SJSA1 (cell line): ENCODE results near the gene OXSR1. TPM values are rescaled to one million over a fixed set of nuclear protein-coding genes. Genes with fewer than 3 reads are reported as not detected.
A peak's percentile ranks its signal among the peaks of the same experiment; 100 is the strongest.

Experiments
- DNase-seq, 2 experiments: peaks; one replicate each; pipeline ENCODE4 v3.0.0-alpha.2; 2015 to 2020; ENCODE audit warnings: low spot score in 2 of 2, low read depth in 1 of 2
- H3K27ac ChIP-seq: fragments of 250-450 bp; sonication (Bioruptor Pico); 2 replicates; pipeline ENCODE4 v1.5.1; 2020; ENCODE audit warnings: mild to moderate bottlenecking, moderate library complexity
- H3K27me3 ChIP-seq: fragments of 250-450 bp; sonication (Bioruptor Pico); replicated peaks from 2 replicates; pipeline ENCODE4 v1.5.1; 2020; ENCODE audit warnings: mild to moderate bottlenecking, moderate library complexity
- H3K36me3 ChIP-seq: fragments of 250-450 bp; sonication (Bioruptor Pico); 2 replicates; pipeline ENCODE4 v1.5.1; 2020; ENCODE audit warnings: mild to moderate bottlenecking
- H3K4me1 ChIP-seq: fragments of 250-450 bp; sonication (Bioruptor Pico); replicated peaks from 2 replicates; pipeline ENCODE4 v1.6.1; 2021; ENCODE audit warnings: mild to moderate bottlenecking
- H3K4me3 ChIP-seq: fragments of 250-450 bp; sonication (Bioruptor Pico); 2 replicates; pipeline ENCODE4 v1.5.1; 2020; ENCODE audit warnings: mild to moderate bottlenecking
- H3K9me3 ChIP-seq: fragments of 250-450 bp; sonication (Bioruptor Pico); replicated peaks from 2 replicates; pipeline ENCODE4 v1.5.1; 2020; ENCODE audit warnings: mild to moderate bottlenecking
- total RNA-seq: library from RNA; depleted of rRNA; stranded (reverse); fragments of >200 nt; shearing (Covaris generic); gene quantifications from 2 replicates; pipeline ENCODE4 v1.2.3, GENCODE V29; 2014; rRNA removed

OXSR1 gene
- 30.1 and 37.3 TPM in 2 replicates for total RNA-seq

DNA sequence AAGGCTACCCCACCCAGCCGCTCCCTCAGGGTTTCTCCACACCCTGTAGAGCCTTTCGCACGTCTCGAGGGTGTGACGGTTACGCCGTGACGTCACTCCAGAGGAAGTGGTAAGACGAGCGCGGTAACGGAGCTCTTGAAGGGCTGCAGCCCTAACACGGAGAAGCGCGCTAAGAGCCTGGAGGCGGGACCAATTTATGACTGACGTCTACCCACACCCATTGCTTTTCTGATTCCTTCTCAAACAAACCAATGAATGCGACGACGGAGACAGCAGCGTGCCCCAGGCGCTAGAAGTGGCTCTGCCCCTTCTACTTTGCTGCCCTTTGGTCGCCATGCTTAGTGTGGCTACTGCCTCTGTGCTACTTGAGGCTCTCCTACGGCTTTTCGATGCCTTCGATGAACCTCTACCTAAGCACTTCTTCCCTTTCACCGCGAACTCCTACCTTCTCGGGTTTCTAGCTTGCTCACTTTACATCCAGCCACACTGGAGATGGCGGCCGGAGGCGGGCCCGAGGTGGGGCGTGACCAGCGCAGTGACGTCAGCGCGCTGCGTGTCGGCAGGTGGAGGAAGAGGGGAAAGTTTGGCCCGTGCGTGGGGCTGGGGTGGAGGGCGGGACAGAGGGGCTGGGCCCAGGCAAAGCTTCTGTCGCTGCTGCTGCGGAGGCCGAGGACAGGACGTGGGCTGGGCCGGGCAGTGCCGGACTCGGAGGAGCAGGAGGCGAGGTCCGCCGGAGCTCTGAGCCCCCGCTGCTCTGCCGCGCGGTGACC, at the start of gene OXSR1:
TSS of gene OXSR1 (plus strand) at position 586 of the 770 bp plus-strand sequence. CDS start 340 bp downstream, outside the sequence.
- H3K27me3 ChIP-seq, result no peaks in the 10 kb centered on the region

DNA sequence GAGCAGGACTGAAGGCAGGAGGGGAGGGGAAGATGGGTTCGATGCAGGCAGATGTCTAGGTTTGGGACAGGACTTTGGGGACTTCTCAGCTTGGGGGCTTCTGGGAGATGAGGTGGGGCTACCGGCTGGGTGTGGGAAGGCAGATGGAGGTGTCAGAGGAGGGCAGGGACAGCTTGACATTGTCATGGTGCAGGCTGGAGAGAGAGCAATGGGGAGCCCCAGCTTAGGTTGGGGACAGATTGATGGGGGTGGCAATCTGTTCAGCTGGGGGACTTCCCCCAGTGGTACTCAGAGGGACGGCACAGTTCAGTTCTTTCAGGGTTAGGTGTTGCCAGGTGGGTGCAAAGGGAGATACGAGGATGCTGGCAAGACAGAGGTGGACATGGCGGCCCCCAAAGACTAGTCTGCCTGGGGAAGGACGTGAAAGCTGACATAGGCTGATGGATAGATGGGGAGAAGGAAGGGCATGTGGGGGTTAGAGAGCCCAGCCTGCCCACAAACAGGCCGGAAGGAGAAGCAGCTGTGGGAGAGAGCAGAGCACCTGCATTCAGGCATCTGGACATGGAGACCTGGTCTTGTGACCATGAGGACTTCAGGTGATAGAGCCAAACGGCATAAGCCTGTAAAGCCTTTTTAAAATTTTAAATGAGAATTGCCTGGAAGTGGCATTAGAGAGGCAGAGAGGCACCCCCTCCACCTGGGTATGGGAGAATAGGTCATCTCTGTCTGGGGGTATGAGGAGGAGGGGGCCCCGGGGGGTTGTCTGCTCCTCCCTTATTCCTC, 49.5 kb upstream of the OXSR1 start:
- no peaks in the 10 kb centered on the region for H3K9me3 ChIP-seq
- peaks cover 1% of the 10 kb centered on the region; the same call in 1 of the 2 replicates for H3K36me3 ChIP-seq
- H3K4me3 ChIP-seq, result no peak overlapping the region
- no peak overlapping the region for H3K27ac ChIP-seq
- no peak for DNase-seq
- no peaks in the 10 kb centered on the region for H3K27me3 ChIP-seq
- no peaks in the 10 kb centered on the region for H3K4me1 ChIP-seq

More for the DNA sequence above, at the start of gene OXSR1:
- Histone ChIP-seq H3K4me3 (peak within 1 kb of the TSS; percentile 81), H3K4me1 (peaks cover 33% of the 10 kb centered on the region), H3K27ac (peak within 1 kb of the TSS; percentile 98), H3K9me3 (no peaks in the 10 kb centered on the region), H3K36me3 (peaks cover 9% of the 10 kb centered on the region)
- DNase-seq, result peak; percentile 97 to 98

DNA sequence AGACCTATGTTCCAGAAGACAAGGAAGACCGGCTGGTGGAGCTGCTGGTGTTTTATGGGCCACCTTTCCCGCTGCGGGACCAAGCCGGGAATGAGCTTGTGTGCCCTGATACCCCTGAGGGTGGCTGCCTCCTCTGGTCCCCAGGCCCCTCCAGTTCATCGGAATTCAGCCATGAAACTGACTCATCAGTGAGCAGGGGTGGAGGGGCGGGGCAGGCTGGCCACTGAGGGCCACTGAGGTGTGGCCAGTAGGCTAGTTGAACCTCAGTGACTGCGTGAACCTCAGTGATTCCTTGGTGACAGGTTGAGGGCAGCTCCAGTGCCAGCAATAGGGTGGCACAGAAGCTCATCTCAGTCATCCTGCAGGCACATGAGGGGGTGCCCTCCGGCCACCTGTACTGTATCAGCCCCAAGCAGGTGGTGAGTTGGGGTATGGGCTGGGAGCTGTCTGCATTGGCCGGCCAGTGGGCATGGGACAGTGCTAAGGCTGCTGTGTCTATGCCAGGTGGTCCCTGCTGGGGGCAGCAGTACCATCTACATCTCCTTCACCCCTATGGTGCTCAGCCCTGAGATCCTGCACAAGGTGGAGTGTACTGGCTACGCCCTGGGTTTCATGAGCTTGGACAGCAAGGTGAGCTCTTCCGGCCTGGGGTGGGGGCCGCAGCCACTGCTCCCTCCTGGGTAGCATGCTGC, 48.7 kb upstream of the OXSR1 start:
- H3K36me3 ChIP-seq, result peaks cover 9% of the 10 kb centered on the region
- no peak for DNase-seq
- no peaks in the 10 kb centered on the region for H3K9me3 ChIP-seq
- no peaks in the 10 kb centered on the region for H3K4me1 ChIP-seq
- H3K27me3 ChIP-seq, result no peaks in the 10 kb centered on the region
- no peak overlapping the region for H3K27ac ChIP-seq
- H3K4me3 ChIP-seq, result no peak overlapping the region

- no peak overlapping the region for H3K4me3 ChIP-seq
- H3K9me3 ChIP-seq, result no peaks in the 10 kb centered on the region
- no peak overlapping the region for H3K27ac ChIP-seq
- H3K4me1 ChIP-seq, result no peaks in the 10 kb centered on the region
- DNase-seq, result no peak
- no peaks in the 10 kb centered on the region for H3K27me3 ChIP-seq
- H3K36me3 ChIP-seq, result peaks cover 14% of the 10 kb centered on the region
Observed at GRCh38 chr3:38117163-38117716, 48.1 kb upstream of the OXSR1 start.

DNA sequence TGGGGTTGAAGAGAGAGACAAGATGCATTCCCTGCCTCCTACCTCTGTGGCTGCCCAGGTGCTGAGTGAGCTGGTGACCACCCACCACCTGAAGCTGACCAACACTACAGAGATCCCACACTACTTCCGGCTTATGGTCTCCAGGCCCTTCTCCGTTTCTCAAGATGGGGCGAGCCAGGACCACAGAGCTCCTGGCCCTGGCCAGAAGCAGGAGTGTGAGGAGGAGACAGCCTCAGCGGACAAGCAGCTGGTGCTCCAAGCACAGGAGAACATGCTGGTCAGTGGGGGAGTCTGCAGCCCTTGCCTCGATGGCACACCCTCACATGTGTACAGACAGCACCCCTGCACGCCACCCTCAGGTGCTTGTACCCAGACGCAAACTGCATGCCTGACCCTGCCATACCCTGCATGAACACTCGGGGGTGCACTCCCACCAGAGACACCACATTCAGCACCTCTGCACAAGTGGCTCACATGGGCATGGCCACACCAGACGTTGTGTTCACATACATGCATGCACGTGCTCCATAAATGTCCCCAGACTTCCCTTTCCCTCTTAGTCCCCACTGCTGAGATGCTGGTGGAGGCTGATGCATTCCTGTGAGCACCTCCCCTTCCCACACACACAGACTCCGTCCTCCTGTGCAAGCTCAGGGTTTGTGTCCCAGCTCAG, 47.5 kb upstream of the OXSR1 start:
- H3K4me1 ChIP-seq, result no peaks in the 10 kb centered on the region
- H3K4me3 ChIP-seq, result no peak overlapping the region
- H3K36me3 ChIP-seq, result peaks cover 21% of the 10 kb centered on the region
- peak; percentile 31 to 58 for DNase-seq
- no peaks in the 10 kb centered on the region for H3K9me3 ChIP-seq
- no peaks in the 10 kb centered on the region for H3K27me3 ChIP-seq
- H3K27ac ChIP-seq, result no peak overlapping the region

- no peak overlapping the region for H3K27ac ChIP-seq
- H3K9me3 ChIP-seq, result no peaks in the 10 kb centered on the region
- H3K4me3 ChIP-seq, result no peak overlapping the region
- H3K27me3 ChIP-seq, result no peaks in the 10 kb centered on the region
- H3K36me3 ChIP-seq, result peaks cover 27% of the 10 kb centered on the region
- no peak for DNase-seq
- no peaks in the 10 kb centered on the region for H3K4me1 ChIP-seq
Observed at GRCh38 chr3:38118421-38119247, 46.7 kb upstream of the OXSR1 start.

GRCh38 chr3:38119248-38119544, 46.1 kb upstream of the OXSR1 start:
- DNase-seq, result no peak
- Histone ChIP-seq H3K4me3 (no peak overlapping the region), H3K4me1 (no peaks in the 10 kb centered on the region), H3K36me3 (peaks cover 29% of the 10 kb centered on the region), H3K27ac (no peak overlapping the region), H3K27me3 (no peaks in the 10 kb centered on the region), H3K9me3 (no peaks in the 10 kb centered on the region)

- Histone ChIP-seq H3K4me1 (no peaks in the 10 kb centered on the region), H3K27me3 (no peaks in the 10 kb centered on the region), H3K4me3 (no peak overlapping the region), H3K9me3 (no peaks in the 10 kb centered on the region), H3K27ac (no peak overlapping the region), H3K36me3 (peaks cover 36% of the 10 kb centered on the region)
- no peak for DNase-seq
Observed at GRCh38 chr3:38119821-38120692, 45.3 kb upstream of the OXSR1 start.

DNA sequence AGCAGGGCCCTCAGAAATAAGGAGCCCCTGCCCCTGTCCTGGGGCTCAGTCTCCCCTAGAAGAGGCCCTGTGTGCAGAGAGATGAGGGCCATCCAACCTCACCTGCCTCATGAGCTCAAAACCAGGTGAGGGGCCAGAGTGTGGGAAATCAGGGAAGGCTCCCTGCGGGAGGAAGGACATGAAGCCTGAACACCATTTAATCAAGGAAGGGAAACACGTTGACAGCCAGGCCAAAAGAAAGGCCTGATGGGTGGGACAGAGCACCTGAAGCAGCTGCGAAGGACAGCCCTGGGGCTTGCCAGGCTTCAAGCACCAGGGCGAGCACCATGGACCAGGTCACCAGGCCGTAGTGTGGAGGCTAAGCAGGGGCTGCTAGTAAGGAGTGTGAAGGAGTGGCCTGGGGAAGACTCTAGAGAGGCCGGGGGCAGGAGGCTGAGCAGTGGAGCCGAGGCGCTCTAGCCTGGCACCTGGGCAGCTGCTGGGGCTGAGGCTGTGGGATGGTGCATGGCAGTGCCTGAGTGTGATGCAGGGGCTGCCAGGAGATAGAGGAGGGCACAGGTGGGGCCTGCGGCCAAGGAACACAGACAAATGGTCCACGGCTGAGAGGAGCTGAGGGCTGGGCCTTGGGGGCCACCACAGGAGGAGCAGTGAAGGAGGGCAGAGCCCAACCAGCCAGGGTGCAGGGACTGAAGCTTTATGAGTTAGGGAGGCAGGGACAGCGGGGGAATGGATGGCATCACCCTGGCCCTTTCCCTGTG, 44.5 kb upstream of the OXSR1 start:
- no peaks in the 10 kb centered on the region for H3K9me3 ChIP-seq
- no peaks in the 10 kb centered on the region for H3K27me3 ChIP-seq

GRCh38 chr3:38121451-38121831, 43.9 kb upstream of the OXSR1 start:
- Histone ChIP-seq H3K27ac (no peak overlapping the region), H3K4me1 (no peaks in the 10 kb centered on the region), H3K36me3 (peaks cover 49% of the 10 kb centered on the region), H3K27me3 (no peaks in the 10 kb centered on the region), H3K4me3 (no peak overlapping the region), H3K9me3 (no peaks in the 10 kb centered on the region)
- no peak for DNase-seq

More for the DNA sequence above, 44.5 kb upstream of the OXSR1 start:
- H3K27ac ChIP-seq, result no peak overlapping the region
- peaks cover 43% of the 10 kb centered on the region for H3K36me3 ChIP-seq
- no peak overlapping the region for H3K4me3 ChIP-seq
- DNase-seq, result no peak
- no peaks in the 10 kb centered on the region for H3K4me1 ChIP-seq

- Histone ChIP-seq H3K27me3 (no peaks in the 10 kb centered on the region), H3K4me3 (no peak overlapping the region), H3K9me3 (no peaks in the 10 kb centered on the region), H3K27ac (no peak overlapping the region), H3K36me3 (peaks cover 54% of the 10 kb centered on the region), H3K4me1 (no peaks in the 10 kb centered on the region)
- DNase-seq, result no peak
Observed at GRCh38 chr3:38121832-38122461, 43.4 kb upstream of the OXSR1 start.
